HG02623 (cell line): ENCODE measurements around the gene HMCES.
"Not testable (repeated sequence)": the region's sequence is repeated elsewhere in the genome, so short reads cannot be mapped to it uniquely, and the experiment has no call there.

Source experiments
- ATAC-seq: cut with Tn5 transposase; IDR thresholded peaks from one replicate; pipeline ENCODE4 v1.9.1; 2021; ENCODE audit warnings: moderate library complexity; ENCODE audit not compliant: unreplicated experiment

The HMCES gene

GRCh38 chr3:129256270-129256669 is 22.4 kb upstream of the HMCES start:
- ATAC-seq: no peak

- ATAC-seq: no peak
Observed at GRCh38 chr3:129257609-129258008, 21.1 kb upstream of the HMCES start.

- no peak for ATAC-seq
Observed at GRCh38 chr3:129259612-129260477, 18.8 kb upstream of the HMCES start.

- no peak for ATAC-seq
Observed at GRCh38 chr3:129260606-129261005, 18.1 kb upstream of the HMCES start.

GRCh38 chr3:129261894-129262293 is 16.8 kb upstream of the HMCES start:
- no peak for ATAC-seq

- ATAC-seq: no peak
Observed at GRCh38 chr3:129263161-129263910, 15.3 kb upstream of the HMCES start.

- ATAC-seq: not testable (repeated sequence)
Observed at GRCh38 chr3:129264994-129265393, 13.7 kb upstream of the HMCES start.

- no peak for ATAC-seq
Observed at GRCh38 chr3:129266651-129267050, 12.0 kb upstream of the HMCES start.

GRCh38 chr3:129268396-129268795 is 10.3 kb upstream of the HMCES start:
- ATAC-seq: no peak

- no peak for ATAC-seq
Observed at GRCh38 chr3:129271674-129272073, 7.0 kb upstream of the HMCES start.

- peak; percentile 82 for ATAC-seq
Observed at GRCh38 chr3:129276385-129276784, 2.3 kb upstream of the HMCES start.

GRCh38 chr3:129277829-129278271 is 820 bp upstream of the HMCES start:
- no peak for ATAC-seq

- no peak for ATAC-seq
Observed at GRCh38 chr3:129278966-129279906, 566 bp downstream of the HMCES start.

GRCh38 chr3:129280183-129280582 is 1.5 kb downstream of the HMCES start:
- no peak for ATAC-seq

- ATAC-seq: no peak
Observed at GRCh38 chr3:129281726-129282125, 3.1 kb downstream of the HMCES start.

GRCh38 chr3:129282727-129283327 is 4.2 kb downstream of the HMCES start:
- peak; percentile 71 for ATAC-seq

- no peak for ATAC-seq
Observed at GRCh38 chr3:129286081-129286480, 7.4 kb downstream of the HMCES start.

- no peak for ATAC-seq
Observed at GRCh38 chr3:129288446-129288845, 9.8 kb downstream of the HMCES start.

- ATAC-seq: no peak
Observed at GRCh38 chr3:129289201-129289921, 10.7 kb downstream of the HMCES start.
